HG02642 (cell line): Measurements from ENCODE around the gene KCNJ5.

ENCODE experiments used
- ATAC-seq: cut with Tn5 transposase; IDR thresholded peaks from one replicate; pipeline ENCODE4 v1.9.1; 2021; ENCODE audit warnings: mild to moderate bottlenecking; ENCODE audit not compliant: unreplicated experiment, poor library complexity

Gene KCNJ5

GRCh38 chr11:128893578-128894285, 2.6 kb downstream of the KCNJ5 start:
- ATAC-seq = peak; percentile 68

GRCh38 chr11:128894286-128894681, 3.1 kb downstream of the KCNJ5 start:
- ATAC-seq = no peak

- no peak for ATAC-seq
These were observed 3.5 kb downstream of the KCNJ5 start for GRCh38 chr11:128894685-128895084.

GRCh38 chr11:128895526-128895925, 4.4 kb downstream of the KCNJ5 start:
- no peak for ATAC-seq

- ATAC-seq = no peak
These were observed 5.2 kb downstream of the KCNJ5 start for GRCh38 chr11:128896356-128896755.

GRCh38 chr11:128897826-128898225, 6.7 kb downstream of the KCNJ5 start:
- ATAC-seq = no peak

GRCh38 chr11:128898580-128899344, 7.6 kb downstream of the KCNJ5 start:
- no peak for ATAC-seq

- ATAC-seq = no peak
These were observed 9.3 kb downstream of the KCNJ5 start for GRCh38 chr11:128900468-128900867.

GRCh38 chr11:128901653-128902514, 10.7 kb downstream of the KCNJ5 start:
- no peak for ATAC-seq

GRCh38 chr11:128902515-128903066, 11.4 kb downstream of the KCNJ5 start:
- ATAC-seq = no peak

GRCh38 chr11:128903248-128904061, 12.3 kb downstream of the KCNJ5 start:
- no peak for ATAC-seq

- ATAC-seq = no peak
These were observed 13.1 kb downstream of the KCNJ5 start for GRCh38 chr11:128904303-128904655.

GRCh38 chr11:128904656-128905344, 13.6 kb downstream of the KCNJ5 start:
- peak; percentile 50 for ATAC-seq

GRCh38 chr11:128905345-128906184, 14.4 kb downstream of the KCNJ5 start:
- peak; percentile 47 for ATAC-seq

GRCh38 chr11:128906185-128907050, 15.3 kb downstream of the KCNJ5 start:
- no peak for ATAC-seq

GRCh38 chr11:128907585-128907984, 16.4 kb downstream of the KCNJ5 start:
- ATAC-seq = no peak
